Measurements from ENCODE around the gene NPM3.

Gene NPM3

GRCh38 chr10:101758858-101759257 lies 24.4 kb downstream of the NPM3 start:
- no peak for DNase-seq (ENCODE audit: low read depth in 2 of 2)

GRCh38 chr10:101752241-101752640 lies 31.0 kb downstream of the NPM3 start:
- no peak for DNase-seq (ENCODE audit: low read depth in 2 of 2)

GRCh38 chr10:101749047-101750016 lies 33.9 kb downstream of the NPM3 start:
- no peak for DNase-seq (ENCODE audit: low read depth in 2 of 2)

- no peak for DNase-seq (ENCODE audit: low read depth in 2 of 2)
Observed at GRCh38 chr10:101748496-101748895, 34.8 kb downstream of the NPM3 start.

- DNase-seq (ENCODE audit: low read depth in 2 of 2) = no peak
Observed at GRCh38 chr10:101745074-101745696, 38.1 kb downstream of the NPM3 start.

GRCh38 chr10:101744267-101744666 lies 39.0 kb downstream of the NPM3 start:
- DNase-seq (ENCODE audit: low read depth in 2 of 2) = no peak

- no peak for DNase-seq (ENCODE audit: low read depth in 2 of 2)
Observed at GRCh38 chr10:101741938-101742337, 41.3 kb downstream of the NPM3 start.

- DNase-seq (ENCODE audit: low read depth in 2 of 2) = no peak
Observed at GRCh38 chr10:101736666-101737065, 46.6 kb downstream of the NPM3 start.

GRCh38 chr10:101732096-101732495 lies 51.1 kb downstream of the NPM3 start:
- no peak for DNase-seq (ENCODE audit: low read depth in 2 of 2)

Data from stimulated activated CD4-positive, alpha-beta T cell treated with anti-CD3 and anti-CD28 coated beads, Interleukin-1b, Interleukin-23, amount 100 ng/mL, for 1 hour (primary cell).